ENCODE results near the gene CLCF1.
"Not testable (repeated sequence)": the region's sequence is repeated elsewhere in the genome, so short reads cannot be mapped to it uniquely, and the experiment has no call there.

The CLCF1 gene

DNA sequence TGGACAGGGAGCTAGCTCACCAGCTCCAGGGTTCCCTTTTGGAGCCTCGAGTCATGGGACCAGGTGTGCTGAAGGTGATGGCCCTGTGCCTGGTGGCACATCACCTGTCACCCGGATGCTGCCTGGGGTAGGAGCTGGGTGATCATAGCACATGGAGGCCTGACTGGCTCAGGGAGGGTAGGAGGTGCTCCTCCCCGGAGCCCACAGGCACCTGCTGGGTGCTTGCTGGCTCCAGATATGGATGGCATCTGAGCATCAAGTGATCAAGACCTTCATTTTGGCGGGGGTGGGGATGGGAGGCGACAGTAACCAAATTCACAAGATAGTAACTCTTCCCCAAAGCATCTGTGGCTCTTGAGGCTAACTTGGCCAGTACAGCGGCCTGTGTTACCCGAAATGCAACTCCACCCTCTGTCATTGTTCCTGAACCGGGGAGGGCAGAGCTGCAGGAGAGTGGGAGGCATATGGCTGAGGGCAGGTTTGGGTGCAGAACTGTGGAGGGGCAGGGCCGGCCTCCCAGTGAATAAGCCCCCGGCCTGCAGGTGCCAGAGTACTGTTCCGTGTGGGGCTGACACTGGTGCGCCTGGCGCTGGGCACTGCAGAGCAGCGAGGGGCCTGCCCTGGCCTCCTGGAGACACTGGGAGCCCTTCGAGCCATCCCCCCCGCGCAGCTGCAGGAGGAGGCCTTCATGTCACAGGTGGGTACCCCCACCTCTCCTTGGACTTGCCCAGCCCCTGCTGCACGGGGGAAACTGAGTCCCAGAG is 35.2 kb upstream of the CLCF1 start:
- no peak for DNase-seq

DNA sequence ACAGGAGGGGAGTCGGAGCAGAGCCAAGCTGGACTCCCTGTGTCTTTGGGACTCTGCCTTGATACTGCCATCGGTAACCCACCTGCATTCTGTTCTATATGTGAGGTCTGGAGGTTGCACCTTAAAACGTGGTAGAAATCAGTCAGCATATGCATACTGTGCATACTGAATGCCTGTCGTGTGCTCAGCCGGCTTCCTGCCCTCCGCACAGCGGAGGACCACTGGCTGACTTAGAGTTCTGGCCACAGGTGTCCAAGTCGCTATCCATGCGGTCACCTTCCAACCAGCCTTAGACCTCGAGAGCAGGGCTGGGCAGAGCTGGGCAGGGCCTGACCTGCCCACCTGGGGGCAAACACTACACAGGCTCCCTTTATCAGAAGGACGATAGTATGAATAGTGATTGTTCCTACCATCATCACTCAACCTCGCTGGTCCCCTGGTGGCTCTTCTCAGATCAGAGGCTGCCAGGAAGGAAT is 34.3 kb upstream of the CLCF1 start:
- no peak for DNase-seq

DNA sequence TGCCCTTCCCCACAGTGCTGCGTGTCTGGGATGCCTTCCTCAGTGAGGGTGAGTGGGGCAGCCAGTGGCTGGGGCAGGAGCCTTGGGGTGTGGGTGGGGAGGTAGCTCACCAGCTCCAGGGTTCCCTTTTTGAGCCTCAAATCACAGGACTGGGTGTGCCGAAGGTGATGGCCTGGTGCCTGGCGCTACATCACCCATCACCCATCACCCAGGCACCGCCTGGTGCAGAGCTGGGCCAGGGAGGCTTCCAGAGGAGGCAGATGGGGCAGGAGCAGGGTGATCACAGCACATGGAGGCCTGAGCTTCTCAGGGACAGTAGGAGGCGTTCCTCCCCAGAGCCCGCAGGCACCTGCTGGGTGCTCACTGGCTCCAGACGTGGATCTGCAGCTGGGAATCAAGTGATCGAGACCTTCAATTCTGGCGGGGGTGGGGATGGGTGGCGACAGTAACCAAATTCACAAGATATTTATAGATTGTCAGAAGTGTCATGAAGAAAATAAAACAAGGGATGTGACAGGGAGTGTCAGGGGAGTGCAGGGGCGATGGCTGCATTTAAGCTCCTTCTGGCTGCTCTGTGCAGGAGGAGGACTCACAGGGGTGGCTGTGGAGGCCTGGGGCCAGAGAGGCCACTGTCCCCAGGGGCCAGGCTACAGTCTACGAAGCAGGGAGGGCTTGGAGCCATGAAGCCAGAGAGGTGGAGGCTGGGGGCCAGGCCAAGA is 33.7 kb upstream of the CLCF1 start:
- DNase-seq, result no peak

DNA sequence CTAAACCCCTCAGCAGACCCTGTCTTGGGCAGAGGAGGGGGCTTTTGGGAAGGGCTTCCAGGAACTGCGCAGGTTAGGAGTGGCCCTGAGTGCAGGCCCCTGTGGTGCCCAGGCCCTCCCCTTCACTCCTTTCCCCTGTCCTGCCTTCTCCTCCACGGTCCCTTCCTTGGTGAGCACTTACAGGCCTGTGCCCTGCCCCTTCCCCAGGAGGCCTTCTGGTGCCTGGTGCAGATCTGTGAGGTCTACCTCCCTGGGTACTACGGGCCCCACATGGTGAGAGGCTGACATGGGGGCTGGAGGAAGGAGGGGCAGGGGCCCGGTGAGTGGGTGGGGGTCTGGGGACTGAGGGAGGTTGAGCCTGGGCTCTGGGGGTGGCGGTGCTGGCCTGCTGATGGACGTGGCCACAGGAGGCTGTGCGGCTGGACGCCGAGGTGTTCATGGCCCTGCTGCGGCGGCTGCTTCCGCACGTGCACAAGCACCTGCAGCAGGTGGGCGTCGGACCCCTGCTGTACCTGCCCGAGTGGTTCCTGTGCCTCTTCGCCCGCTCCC is 33.1 kb upstream of the CLCF1 start:
- no peak for DNase-seq

DNA sequence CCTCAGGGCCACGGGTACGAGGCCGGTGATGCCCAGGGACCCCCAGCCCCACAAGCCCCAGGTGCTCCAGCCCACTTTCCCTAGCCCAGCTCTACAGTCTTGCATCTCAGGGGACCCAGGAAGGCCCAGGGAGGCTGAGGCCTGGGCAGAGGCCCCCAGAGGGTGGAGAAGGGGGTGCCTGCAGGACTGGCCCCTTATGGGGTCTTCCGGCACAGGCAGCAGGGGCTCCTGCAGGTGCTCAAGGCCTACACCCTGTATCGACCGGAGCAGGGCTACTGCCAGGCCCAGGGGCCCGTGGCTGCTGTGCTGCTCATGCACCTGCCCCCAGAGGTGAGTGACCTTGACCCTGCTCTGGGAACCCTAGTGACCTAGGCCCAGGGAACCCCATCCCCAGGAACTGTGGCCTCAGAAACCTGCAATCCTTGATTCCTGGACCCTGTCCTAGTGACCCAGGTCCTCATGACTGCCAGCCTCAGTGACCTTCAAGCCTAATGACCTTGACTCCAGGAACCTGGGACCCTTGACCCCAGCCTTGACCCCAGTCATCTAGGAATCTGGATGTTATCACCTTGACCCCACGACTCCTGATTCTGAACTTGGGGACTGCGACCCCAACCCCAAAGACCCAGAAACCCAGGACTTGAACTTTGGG is 32.4 kb upstream of the CLCF1 start:
- DNase-seq, result no peak

DNA sequence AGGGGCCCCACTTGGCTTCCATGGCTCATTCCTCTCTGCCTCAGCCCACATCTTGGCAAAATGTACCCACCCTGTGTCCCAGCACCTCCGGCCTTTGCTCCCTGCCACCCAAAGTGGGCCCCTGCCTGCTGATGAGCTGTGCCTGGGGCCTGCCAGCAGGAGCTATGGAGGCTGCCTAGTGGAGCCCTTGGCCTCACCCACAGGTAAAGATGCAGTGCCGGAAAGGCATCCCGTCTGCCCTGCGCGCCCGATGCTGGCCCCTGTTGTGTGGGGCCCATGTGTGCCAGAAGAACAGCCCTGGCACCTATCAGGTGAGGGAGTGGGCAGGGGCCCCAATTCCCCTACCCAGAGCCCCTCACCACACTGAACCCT is 31.8 kb upstream of the CLCF1 start:
- DNase-seq, result no peak

DNA sequence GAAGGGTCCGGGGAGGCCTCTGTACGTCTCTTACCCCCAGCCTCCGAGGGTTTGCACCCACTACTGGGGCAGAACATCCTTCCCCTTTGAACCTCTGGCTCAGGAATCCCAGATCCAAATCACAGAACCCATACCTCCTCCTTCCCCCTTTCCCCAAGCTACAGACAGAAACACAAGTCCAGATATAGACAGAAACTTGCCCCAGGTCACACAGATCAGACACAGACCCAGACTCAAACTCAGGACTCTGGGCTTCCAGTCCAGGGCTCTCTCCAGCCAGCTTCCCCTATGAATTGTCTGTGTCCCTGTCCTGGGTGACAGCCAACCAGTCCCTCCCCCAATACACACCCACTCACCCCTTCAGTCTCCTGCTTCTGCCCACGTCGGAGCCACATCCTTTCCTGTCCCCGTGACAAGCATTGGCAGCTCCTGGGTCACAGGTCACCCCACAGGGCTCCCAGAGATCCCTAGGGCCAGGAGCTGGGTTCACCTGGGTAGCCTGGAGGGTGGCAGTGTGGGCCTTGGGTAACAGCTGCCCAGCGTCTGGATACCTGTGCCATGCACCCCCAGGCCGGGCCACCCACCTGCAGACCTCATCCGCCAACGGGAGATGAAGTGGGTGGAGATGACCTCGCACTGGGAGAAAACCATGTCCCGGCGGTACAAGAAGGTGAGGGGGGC is 31.3 kb upstream of the CLCF1 start:
- DNase-seq, result peak; percentile 60

DNA sequence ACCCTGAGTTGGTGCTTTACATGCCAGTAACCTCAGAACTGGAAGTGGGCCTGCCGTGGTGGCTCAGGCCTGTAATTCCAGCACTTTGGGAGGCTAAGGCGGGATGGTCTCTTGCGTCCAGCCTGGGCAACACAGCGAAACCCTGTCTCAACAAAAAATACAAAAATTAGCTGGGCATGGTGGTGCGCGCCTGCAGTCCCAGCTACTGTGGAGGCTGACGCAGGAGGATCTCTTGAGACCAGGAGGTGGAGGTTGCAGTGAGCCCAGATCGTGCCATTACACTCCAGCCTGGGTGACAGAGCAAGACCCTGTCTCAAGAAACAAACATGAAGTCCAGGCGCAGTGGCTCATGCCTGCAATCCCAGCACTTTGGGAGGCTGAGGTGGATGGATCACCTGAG is 29.7 kb upstream of the CLCF1 start:
- not testable (repeated sequence) for DNase-seq

DNA sequence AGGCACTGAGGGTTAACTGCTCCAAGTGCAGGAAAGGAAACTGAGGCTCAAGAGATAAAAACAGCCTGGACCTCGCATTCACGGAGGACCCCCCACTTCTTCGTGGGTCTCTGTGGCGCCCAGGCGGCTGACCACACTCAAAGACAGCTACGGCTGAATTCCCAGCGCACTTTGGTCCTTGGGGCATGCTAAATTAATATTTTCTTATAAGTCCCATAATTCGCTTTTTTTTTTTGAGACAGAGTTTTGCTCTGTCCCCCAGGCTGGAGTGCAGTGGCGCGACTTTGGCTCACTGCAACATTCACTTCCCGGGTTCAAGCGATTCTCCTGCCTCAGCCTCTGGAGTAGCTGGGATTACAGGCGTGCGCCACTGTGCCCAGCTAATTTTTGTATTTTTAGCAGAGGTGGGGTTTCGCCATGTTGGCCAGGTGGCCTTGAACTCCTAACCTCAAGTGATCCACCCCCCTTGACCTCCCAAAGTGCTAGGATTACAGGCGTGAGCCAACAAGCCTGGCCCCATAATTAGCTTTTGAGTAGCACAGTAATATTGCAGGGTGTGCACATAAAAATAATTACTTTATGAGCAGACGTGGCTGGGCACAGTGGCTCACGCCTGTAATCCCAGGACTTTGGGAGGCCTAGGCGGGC is 28.9 kb upstream of the CLCF1 start:
- not testable (repeated sequence) for DNase-seq

DNA sequence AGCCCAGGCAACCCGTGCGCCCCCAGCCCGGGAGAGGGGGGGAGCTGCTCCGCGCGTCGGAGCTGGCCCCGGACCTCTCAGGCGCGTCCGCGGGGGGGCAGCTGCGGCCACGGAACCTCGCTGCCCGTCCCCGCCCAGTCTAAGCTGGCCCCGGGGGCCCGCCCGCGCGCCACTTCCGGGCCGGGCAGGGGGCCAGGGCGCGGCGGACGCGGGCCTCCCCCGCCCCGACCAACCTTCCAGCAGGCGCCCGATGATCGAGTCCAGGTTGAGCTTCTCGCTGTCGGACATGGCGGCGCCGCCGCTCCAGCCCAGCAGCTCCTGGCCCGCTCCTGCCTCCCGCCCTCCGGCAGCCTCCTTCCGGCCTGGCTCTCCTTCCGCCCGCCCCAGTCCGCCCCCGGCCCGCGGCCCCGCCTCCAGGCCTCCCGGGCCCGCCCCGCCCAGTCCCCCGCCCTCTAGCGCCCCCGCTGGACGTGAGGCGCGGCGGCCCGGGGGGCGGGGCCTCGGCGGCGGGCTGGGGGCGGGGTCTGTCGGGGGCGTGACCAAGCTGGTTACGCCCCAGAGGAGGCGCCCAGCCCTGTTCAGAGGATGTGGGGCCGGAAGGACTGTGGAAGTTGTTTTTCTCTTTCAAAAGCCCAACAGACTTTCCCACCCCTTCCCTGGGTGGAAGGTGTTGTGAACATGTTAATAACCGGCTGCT is 28.2 kb upstream of the CLCF1 start, which contains the start of gene PPP1CA:
Gene PPP1CA, minus strand, starts transcription at position 364 of the 697 bp plus-strand sequence. Its CDS starts 76 bp downstream, at position 288.
- DNase-seq, result peak; percentile 86

DNA sequence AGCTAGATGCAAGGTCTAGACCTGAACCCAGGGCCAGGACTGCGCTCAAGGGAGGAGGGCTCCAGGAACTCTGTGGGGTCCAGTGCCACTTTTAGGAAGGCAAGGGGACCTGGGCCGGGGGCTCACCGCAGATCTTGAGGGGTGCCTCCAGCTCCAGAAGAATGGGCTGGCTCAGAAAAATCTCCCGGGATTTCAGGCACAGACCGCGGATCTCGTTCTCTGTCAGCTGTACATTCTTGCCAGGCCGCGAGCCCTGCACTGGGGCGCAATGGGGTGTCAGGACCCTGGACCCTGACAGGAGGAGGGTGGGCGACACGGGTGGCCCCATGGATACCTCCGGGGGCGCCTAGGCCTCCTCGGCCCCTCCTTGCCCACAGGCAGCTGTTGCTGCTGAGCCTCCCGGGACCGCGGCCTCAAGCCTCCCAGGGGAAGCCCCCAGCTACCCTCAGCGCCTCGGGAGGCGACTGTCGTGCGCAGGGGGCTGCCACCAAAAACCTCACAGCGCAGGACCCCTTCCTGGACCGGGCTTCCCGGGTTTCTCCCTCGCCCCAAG is 27.6 kb upstream of the CLCF1 start:
- no peak for DNase-seq

DNA sequence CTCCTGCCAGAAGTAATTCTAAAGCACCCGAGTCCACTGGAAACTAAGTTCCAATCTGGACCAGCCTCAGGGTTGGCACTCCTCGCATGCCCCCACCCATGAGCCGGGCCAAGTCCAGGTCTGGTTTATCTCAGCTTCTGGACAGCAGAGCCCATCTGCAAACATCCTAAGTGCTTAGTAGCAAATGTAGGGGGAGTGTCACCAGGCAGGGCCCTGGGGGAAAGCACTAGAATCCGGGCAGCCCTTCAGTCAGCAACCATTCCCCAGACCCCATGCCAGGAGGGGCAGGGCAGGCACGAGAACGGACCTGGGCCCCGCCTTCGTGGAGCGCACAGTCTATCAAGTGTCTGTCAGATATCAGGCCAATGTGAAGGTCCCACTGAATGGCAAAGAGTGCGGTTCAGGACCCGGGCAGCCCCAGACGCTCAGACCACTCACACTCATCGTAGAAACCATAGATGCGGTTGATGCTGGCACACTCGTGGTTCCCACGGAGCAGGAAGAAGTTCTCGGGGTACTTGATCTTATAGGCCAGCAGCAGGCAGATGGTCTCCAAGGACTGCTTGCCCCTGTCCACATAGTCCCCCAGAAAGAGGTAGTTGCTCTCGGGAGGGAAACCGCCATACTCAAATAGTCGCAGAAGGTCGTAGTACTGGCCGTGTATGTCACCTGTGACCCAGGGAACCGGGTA is 27.0 kb upstream of the CLCF1 start:
- DNase-seq, result no peak

DNA sequence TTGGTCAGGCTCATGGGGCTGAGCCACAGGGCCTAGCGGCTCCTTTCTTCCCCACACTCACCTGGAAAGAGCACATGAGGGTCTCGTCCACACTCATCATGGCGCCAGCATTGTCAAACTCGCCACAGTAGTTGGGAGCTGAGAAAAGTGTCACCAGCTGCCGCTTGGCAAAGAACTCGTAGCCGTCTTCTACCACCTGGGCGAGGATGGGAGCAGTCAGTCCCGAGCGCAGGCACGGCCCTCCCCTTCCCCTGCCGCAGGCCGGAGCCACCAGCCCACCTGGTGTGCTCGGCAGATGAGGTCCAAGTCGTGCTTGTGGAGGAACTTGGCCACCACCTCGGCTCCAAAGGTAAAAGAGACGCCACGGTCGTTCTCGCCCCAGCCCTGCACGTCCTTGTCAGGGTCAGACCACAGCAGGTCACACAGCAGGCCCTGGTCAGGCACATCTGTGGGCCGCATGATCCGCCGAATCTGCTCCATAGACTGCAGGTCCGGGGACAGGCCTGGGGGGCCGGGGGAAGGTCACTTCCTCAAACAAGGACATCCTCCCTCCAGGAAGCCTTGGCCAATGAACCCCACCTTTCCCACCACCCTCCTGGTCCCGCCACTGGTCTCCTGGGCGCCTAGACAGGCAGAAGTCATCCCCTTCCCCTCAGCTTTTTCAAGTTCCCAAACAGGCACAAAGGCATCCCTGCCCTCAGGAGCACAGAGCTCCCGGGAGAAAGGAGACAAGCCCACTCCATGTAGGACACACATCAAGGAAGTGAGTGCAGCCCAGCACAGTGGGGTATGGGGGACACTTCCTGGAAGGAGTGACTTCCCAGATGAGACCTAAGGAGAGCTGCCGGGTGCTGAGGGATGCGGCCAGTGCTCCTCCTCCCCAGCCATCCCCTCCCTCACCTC is 25.5 kb upstream of the CLCF1 start:
- DNase-seq, result no peak

DNA sequence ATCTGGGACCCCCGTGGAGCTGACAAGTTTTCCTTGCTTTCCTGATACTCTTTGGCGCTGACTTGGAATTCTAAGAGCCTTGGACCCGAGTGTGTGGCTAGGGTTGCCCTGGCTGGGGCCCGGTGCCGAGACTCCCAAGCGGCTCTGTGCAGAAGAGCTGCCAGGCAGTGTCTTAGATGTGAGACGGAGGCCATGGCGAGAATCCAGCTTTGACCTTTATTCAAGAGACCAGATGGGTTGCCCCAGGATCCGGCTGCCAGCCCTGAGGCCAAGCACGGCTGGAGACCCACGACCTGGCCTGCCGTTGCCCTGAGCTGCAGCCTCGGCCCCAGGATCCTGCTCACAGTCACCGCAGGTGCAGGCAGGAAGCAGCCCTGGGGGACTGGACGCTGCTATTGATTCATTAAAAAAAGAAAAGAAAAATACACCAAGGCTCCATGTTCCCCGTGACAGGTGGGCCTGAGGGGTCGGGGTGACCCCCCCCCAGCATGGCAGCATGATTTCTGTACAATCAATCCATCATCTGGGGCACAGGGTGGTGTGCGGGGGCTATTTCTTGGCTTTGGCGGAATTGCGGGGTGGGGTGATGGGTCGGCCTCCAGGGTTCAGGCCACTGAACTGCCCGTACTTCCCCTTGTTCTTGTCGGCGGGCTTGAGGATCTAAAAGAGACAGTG is 24.7 kb upstream of the CLCF1 start:
- DNase-seq, result no peak

DNA sequence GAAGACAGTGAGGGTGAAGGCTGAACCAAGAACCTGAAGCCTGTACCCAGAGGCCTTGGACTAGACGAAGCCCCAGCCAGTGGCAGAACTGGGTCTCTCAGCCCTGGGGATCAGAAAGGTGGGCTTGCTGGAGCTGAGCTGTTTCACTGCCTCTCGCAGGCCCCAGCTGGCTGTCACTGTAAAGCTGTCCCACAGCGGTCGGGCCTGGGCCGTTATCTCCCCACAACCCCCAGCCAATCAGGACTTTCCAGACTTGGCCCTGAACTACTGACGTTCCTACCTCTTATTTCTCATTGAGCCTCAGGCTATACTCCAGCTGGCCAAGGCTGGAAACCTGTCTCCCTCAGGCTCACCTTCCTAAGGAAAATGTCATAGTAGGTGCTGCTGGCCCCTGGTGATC is 24.1 kb upstream of the CLCF1 start:
- no peak for DNase-seq

DNA sequence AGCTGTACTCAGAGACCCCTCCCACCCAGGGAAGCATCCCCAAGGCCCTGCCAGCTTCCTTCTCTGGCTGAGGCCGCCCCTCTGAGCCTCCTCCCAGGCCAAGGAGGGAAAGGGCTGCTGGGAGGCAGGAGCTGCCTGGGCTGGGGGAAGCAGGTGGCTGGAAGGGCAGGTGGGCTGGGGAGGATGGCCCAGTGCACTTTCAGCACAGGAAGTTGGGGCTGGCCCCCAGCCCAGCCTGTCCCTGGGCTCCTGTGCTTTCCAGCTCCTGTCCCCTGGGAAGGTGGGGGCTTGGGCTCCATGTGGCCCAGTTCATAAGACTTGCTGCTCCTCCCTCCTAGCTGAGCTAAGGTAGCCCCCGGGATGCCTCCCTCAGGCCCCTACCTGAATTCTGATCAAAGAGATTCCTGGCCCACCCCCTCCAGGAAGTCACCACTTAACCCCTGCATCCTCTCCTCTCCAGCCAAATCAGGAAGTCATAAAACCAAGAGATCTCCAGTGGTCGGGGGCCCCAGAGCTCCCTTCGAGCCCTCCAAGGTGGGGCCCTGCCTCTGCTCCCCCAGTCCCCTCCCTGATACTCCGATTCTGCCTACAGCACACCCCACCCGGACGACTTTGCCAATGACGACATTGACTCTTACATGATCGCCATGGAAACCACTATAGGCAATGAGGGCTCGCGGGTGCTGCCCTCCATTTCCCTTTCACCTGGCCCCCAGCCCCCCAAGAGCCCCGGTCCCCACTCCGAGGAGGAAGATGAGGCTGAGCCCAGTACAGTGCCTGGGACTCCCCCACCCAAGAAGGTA is 23.4 kb upstream of the CLCF1 start:
- no peak for DNase-seq

DNA sequence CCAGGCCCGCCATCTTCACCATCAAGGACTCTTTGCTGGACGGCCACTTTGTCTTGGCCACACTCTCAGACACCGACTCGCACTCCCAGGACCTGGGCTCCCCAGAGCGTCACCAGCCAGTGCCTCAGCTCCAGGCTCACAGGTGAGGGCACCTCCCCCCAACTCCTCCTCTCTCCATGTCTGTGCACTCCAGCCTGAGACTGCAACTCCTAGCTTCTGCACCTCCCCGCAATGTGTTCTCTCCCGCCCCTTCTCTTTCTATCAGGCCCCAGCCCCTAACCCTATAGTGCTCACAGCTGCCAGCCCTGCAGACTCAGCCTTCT is 22.8 kb upstream of the CLCF1 start:
- DNase-seq, result no peak

DNA sequence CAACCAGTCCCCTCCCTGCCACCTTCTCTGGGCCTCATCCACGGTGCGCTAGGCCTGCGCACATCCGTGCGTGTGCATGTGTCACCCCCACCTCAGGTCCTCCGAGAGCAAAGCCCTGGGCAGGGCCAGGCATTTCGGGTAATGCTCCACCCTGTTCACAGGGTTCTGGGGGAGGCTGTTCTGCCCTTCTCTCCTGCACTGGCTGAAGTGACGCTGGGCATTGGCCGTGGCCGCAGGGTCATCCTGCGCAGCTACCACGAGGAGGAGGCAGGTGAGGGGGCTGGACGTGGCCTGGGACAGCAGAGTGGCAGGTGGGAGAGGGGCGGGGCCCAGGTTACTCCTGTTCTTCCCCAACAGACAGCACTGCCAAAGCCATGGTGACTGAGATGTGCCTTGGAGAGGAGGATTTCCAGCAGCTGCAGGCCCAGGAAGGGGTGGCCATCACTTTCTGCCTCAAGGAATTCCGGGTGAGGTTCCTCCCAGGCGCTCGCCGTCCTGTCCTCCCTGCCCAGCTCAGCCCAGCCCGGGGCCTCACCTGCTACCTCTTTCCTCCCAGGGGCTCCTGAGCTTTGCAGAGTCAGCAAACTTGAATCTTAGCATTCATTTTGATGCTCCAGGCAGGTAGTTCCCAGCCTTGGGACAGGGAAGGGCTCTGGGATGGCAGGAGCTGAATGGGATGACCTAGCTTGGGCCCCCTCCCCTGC is 22.3 kb upstream of the CLCF1 start:
- DNase-seq, result no peak
